GM12891 (cell line): ENCODE data around the gene ATP6V1G1.

ENCODE experiments used
- POLR2A ChIP-seq: IDR thresholded peaks from 2 replicates; pipeline ENCODE4 v1.6.1; 2011; ENCODE audit warnings: low read depth, low read length, control low read depth
- POLR2AphosphoS5 ChIP-seq: IDR thresholded peaks from 2 replicates; pipeline ENCODE4 v1.6.1; 2011; ENCODE audit warnings: low read depth, low read length, control low read depth
- POU2F2 ChIP-seq: IDR thresholded peaks from 2 replicates; pipeline ENCODE4 v1.6.1; 2011; ENCODE audit warnings: low read depth, mild to moderate bottlenecking, control low read depth, low read length, moderate library complexity
- SPI1 ChIP-seq: IDR thresholded peaks from 2 replicates; pipeline ENCODE4 v1.6.1; 2011; ENCODE audit warnings: low read depth, low read length, control low read depth
- TAF1 ChIP-seq: IDR thresholded peaks from 2 replicates; pipeline ENCODE4 v1.6.1; 2011; ENCODE audit warnings: low read depth, low read length, control low read depth

DNA sequence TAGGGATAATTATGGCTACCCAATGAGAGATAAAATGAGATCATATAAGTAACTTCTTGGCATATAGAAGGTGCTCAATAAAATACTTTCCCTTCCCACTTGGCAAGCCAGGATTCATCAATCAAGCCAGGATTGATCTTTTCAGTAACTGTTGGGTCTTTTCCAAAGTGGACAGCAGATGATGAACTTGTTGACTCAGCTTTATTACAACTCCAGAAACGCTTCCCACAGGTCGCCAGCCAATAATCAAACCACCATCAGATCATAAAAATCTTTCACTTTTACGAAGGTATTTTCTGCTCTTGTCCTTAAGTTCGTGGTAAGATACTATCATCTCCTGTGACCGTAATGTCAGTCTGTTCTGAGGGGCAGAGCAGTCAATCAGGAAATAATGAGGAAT lies 42.5 kb upstream of the ATP6V1G1 start:
- TF ChIP-seq TAF1 (no peak), POLR2A (no peak), POLR2AphosphoS5 (no peak), POU2F2 (no peak), SPI1 (no peak)
